ENCODE measurements around the gene MED4. TPM values are rescaled to one million over a fixed set of nuclear protein-coding genes. Genes with fewer than 3 reads are reported as not detected.
A peak's percentile ranks its signal among the peaks of the same experiment; 100 is the strongest.
"Not testable (repeated sequence)": the region's sequence is repeated elsewhere in the genome, so short reads cannot be mapped to it uniquely, and the experiment has no call there.

Gene MED4
- total RNA-seq, 8 experiments from 2014 or later = 34.9 to 69.5 (median 47.7) TPM

- 89 to 100% (median 98%) methylated on average over 2 to 4 of the region's 4 CpGs; no CpG with 5 or more reads in 1 of the 10 experiments for WGBS, 10 experiments
- no peak for ATAC-seq (replicated peaks in 6 of 8)
- in situ Hi-C loops (cut with MboI; ENCODE audit: low pct_unique_long_range_greater_than_20kb in 2 of 9, low sequenced_read_pairs in 9 of 9, unreplicated experiment in 9 of 9) = no loop called here
- H3K27ac ChIP-seq = no peak overlapping the region
- H3K4me3 ChIP-seq = no peak overlapping the region
- H3K4me1 ChIP-seq (replicated peaks in 1 of 2) = no peaks in the 10 kb centered on the region
Observed at GRCh38 chr13:48081739-48082138, 13.2 kb downstream of the MED4 start.

- H3K4me3 ChIP-seq = no peak overlapping the region
- in situ Hi-C loops (cut with MboI; ENCODE audit: low pct_unique_long_range_greater_than_20kb in 2 of 9, low sequenced_read_pairs in 9 of 9, unreplicated experiment in 9 of 9) = no loop called here
- H3K27ac ChIP-seq = no peak overlapping the region
- WGBS, 10 experiments = 0 to 50% (median 50%) methylated on average over 1 to 2 of the region's 2 CpGs; no CpG with 5 or more reads in 7 of the 10 experiments
- ATAC-seq (replicated peaks in 6 of 8) = peak in 3 of 8 experiments; percentile 44 to 69 (median 64)
- H3K4me1 ChIP-seq (replicated peaks in 1 of 2) = no peaks in the 10 kb centered on the region
Observed at GRCh38 chr13:48078251-48078656, 16.6 kb downstream of the MED4 start.

- ATAC-seq (replicated peaks in 6 of 8) = no peak
Observed at GRCh38 chr13:48074006-48074405, 20.9 kb downstream of the MED4 start.

GRCh38 chr13:48072787-48073186 lies 22.1 kb downstream of the MED4 start:
- Histone ChIP-seq H3K27ac (no peak overlapping the region), H3K4me1 (replicated peaks in 1 of 2) (no peaks in the 10 kb centered on the region), H3K4me3 (no peak overlapping the region)
- WGBS, 10 experiments = 45 to 100% (median 100%) methylated on average over 1 to 2 of the region's 2 CpGs; no CpG with 5 or more reads in 1 of the 10 experiments
- in situ Hi-C loops (cut with MboI; ENCODE audit: low pct_unique_long_range_greater_than_20kb in 2 of 9, low sequenced_read_pairs in 9 of 9, unreplicated experiment in 9 of 9) = no loop called here
- no peak for ATAC-seq (replicated peaks in 6 of 8)

More at GRCh38 chr13:48074006-48074405, 20.9 kb downstream of the MED4 start:
- 80 to 100% (median 100%) methylated on average over 1 to 2 of the region's 2 CpGs; no CpG with 5 or more reads in 1 of the 10 experiments for WGBS, 10 experiments
- Histone ChIP-seq H3K4me1 (replicated peaks in 1 of 2) (no peaks in the 10 kb centered on the region), H3K4me3 (no peak overlapping the region), H3K27ac (no peak overlapping the region)
- in situ Hi-C loops (cut with MboI; ENCODE audit: low pct_unique_long_range_greater_than_20kb in 2 of 9, low sequenced_read_pairs in 9 of 9, unreplicated experiment in 9 of 9) = no loop called here

- peak in 2 of 8 experiments; percentile 67 to 84 for ATAC-seq (replicated peaks in 6 of 8)
- WGBS, 10 experiments = 93 to 100% (median 97%) methylated on average over 1 to 3 of the region's 3 CpGs; no CpG with 5 or more reads in 4 of the 10 experiments
- Histone ChIP-seq H3K4me3 (no peak overlapping the region), H3K27ac (no peak overlapping the region), H3K4me1 (replicated peaks in 1 of 2) (no peaks in the 10 kb centered on the region)
- in situ Hi-C loops (cut with MboI; ENCODE audit: low pct_unique_long_range_greater_than_20kb in 2 of 9, low sequenced_read_pairs in 9 of 9, unreplicated experiment in 9 of 9) = no loop called here
Observed at GRCh38 chr13:48072304-48072703, 22.6 kb downstream of the MED4 start.

GRCh38 chr13:48070942-48071341 lies 24.0 kb downstream of the MED4 start:
- 40 to 100% (median 92%) methylated on average over 1 to 3 of the region's 5 CpGs; no CpG with 5 or more reads in 6 of the 10 experiments for WGBS, 10 experiments
- no peaks in the 10 kb centered on the region for H3K4me1 ChIP-seq (replicated peaks in 1 of 2)
- no peak overlapping the region for H3K4me3 ChIP-seq
- in situ Hi-C loops (cut with MboI; ENCODE audit: low pct_unique_long_range_greater_than_20kb in 2 of 9, low sequenced_read_pairs in 9 of 9, unreplicated experiment in 9 of 9) = no loop called here
- no peak overlapping the region for H3K27ac ChIP-seq
- ATAC-seq (replicated peaks in 6 of 8) = no peak

- in situ Hi-C loops (cut with MboI; ENCODE audit: low pct_unique_long_range_greater_than_20kb in 2 of 9, low sequenced_read_pairs in 9 of 9, unreplicated experiment in 9 of 9) = no loop called here
- WGBS, 10 experiments = 88 to 100% (median 100%) methylated on average over 1 of the region's 1 CpG; no CpG with 5 or more reads in 2 of the 10 experiments
- Histone ChIP-seq H3K27ac (no peak overlapping the region), H3K4me3 (no peak overlapping the region), H3K4me1 (replicated peaks in 1 of 2) (no peaks in the 10 kb centered on the region)
- no peak for ATAC-seq (replicated peaks in 6 of 8)
Observed at GRCh38 chr13:48069573-48069972, 25.3 kb downstream of the MED4 start.

- ATAC-seq (replicated peaks in 6 of 8) = no peak
- no peak overlapping the region for H3K27ac ChIP-seq
- H3K4me1 ChIP-seq (replicated peaks in 1 of 2) = no peaks in the 10 kb centered on the region
- 90 to 100% (median 100%) methylated on average over 1 to 2 of the region's 2 CpGs for WGBS, 10 experiments
- in situ Hi-C loops (cut with MboI; ENCODE audit: low pct_unique_long_range_greater_than_20kb in 2 of 9, low sequenced_read_pairs in 9 of 9, unreplicated experiment in 9 of 9) = no loop called here
- no peak overlapping the region for H3K4me3 ChIP-seq
Observed at GRCh38 chr13:48068952-48069351, 26.0 kb downstream of the MED4 start.

GRCh38 chr13:48068036-48068435 lies 26.9 kb downstream of the MED4 start:
- Histone ChIP-seq H3K4me1 (replicated peaks in 1 of 2) (no peaks in the 10 kb centered on the region), H3K4me3 (no peak overlapping the region), H3K27ac (no peak overlapping the region)
- in situ Hi-C loops (cut with MboI; ENCODE audit: low pct_unique_long_range_greater_than_20kb in 2 of 9, low sequenced_read_pairs in 9 of 9, unreplicated experiment in 9 of 9) = no loop called here
- ATAC-seq (replicated peaks in 6 of 8) = peak in 2 of 8 experiments; percentile 6 to 9

GRCh38 chr13:48066310-48066989 lies 28.5 kb downstream of the MED4 start:
- Histone ChIP-seq H3K4me3 (no peak overlapping the region), H3K4me1 (replicated peaks in 1 of 2) (no peaks in the 10 kb centered on the region), H3K27ac (no peak overlapping the region)
- WGBS, 10 experiments = 81 to 100% (median 100%) methylated on average over 1 to 3 of the region's 3 CpGs; no CpG with 5 or more reads in 1 of the 10 experiments
- peak in 4 of 8 experiments; percentile 26 to 98 (median 72) for ATAC-seq (replicated peaks in 6 of 8)
- in situ Hi-C loops (cut with MboI; ENCODE audit: low pct_unique_long_range_greater_than_20kb in 2 of 9, low sequenced_read_pairs in 9 of 9, unreplicated experiment in 9 of 9) = no loop called here

GRCh38 chr13:48059951-48060350 lies 35.0 kb downstream of the MED4 start:
- 33 to 100% (median 66%) methylated on average over 2 to 5 of the region's 5 CpGs; no CpG with 5 or more reads in 2 of the 10 experiments for WGBS, 10 experiments
- in situ Hi-C loops (cut with MboI; ENCODE audit: low pct_unique_long_range_greater_than_20kb in 2 of 9, low sequenced_read_pairs in 9 of 9, unreplicated experiment in 9 of 9); ATAC-seq (replicated peaks in 6 of 8); H3K27ac ChIP-seq; H3K4me3 ChIP-seq; H3K4me1 ChIP-seq (replicated peaks in 1 of 2): not testable (repeated sequence)

- ATAC-seq (replicated peaks in 6 of 8); H3K4me3 ChIP-seq; H3K27ac ChIP-seq; H3K4me1 ChIP-seq (replicated peaks in 1 of 2); in situ Hi-C loops (cut with MboI; ENCODE audit: low pct_unique_long_range_greater_than_20kb in 2 of 9, low sequenced_read_pairs in 9 of 9, unreplicated experiment in 9 of 9): not testable (repeated sequence)
- WGBS, 10 experiments = 83% methylated on average over 1 of the region's 6 CpGs; no CpG with 5 or more reads in 9 of the 10 experiments
Observed at GRCh38 chr13:48058536-48058935, 36.4 kb downstream of the MED4 start.

- WGBS, 10 experiments = 88 to 100% (median 95%) methylated on average over 3 to 5 of the region's 5 CpGs; no CpG with 5 or more reads in 3 of the 10 experiments
- in situ Hi-C loops (cut with MboI; ENCODE audit: low pct_unique_long_range_greater_than_20kb in 2 of 9, low sequenced_read_pairs in 9 of 9, unreplicated experiment in 9 of 9) = no loop called here
Observed at GRCh38 chr13:48055712-48056111, 39.2 kb downstream of the MED4 start.

GRCh38 chr13:48054601-48055000 lies 40.3 kb downstream of the MED4 start:
- Histone ChIP-seq H3K27ac (no peak overlapping the region), H3K4me3 (no peak overlapping the region), H3K4me1 (replicated peaks in 1 of 2) (no peaks in the 10 kb centered on the region)
- WGBS, 10 experiments = 50 to 100% (median 82%) methylated on average over 1 to 6 of the region's 6 CpGs; no CpG with 5 or more reads in 4 of the 10 experiments
- in situ Hi-C loops (cut with MboI; ENCODE audit: low pct_unique_long_range_greater_than_20kb in 2 of 9, low sequenced_read_pairs in 9 of 9, unreplicated experiment in 9 of 9) = no loop called here
- ATAC-seq (replicated peaks in 6 of 8) = no peak

More at GRCh38 chr13:48055712-48056111, 39.2 kb downstream of the MED4 start:
- H3K27ac ChIP-seq = no peak overlapping the region
- no peaks in the 10 kb centered on the region for H3K4me1 ChIP-seq (replicated peaks in 1 of 2)
- H3K4me3 ChIP-seq = no peak overlapping the region
- no peak for ATAC-seq (replicated peaks in 6 of 8)
